PC-9 (cell line): ENCODE results near the gene PRIMA1. TPM values are rescaled to one million over a fixed set of nuclear protein-coding genes. Genes with fewer than 3 reads are reported as not detected.

Experiments used
- BruUV-seq: library from RNA; stranded (reverse); fragments of 400-500 nt; replicated peaks from 2 replicates; lab custom pipeline; 2021; lab: Mats Ljungman, UMichigan
- CTCF ChIA-PET: fragments of 300-600 bp; sonication (Branson Sonifier 250); formaldehyde crosslinking; loops from one replicate; lab custom pipeline; 2022; ENCODE audit warnings: antibody characterized with exemption; lab: Charles Lee
- POLR2A ChIA-PET: fragments of 300-600 bp; sonication (Branson Sonifier 250); formaldehyde crosslinking; loops from one replicate; lab custom pipeline; 2022; ENCODE audit warnings: antibody characterized with exemption; ENCODE audit not compliant: unreplicated experiment; lab: Charles Lee
- DNase-seq, 2 experiments: peaks; one replicate each; pipeline versions ENCODE4 v3.0.0 to v3.0.0-alpha.2; 2015 to 2022; ENCODE audit warnings: mixed read lengths in 1 of 2
- H2AFZ ChIP-seq: fragments of 200-600 bp; sonication (generic); 2 replicates; pipeline ENCODE4 v1.8.1; 2017; ENCODE audit warnings: antibody characterized with exemption
- H3F3A ChIP-seq: fragments of 200-600 bp; sonication (generic); 2 replicates; pipeline ENCODE4 v1.8.1; 2017; ENCODE audit warnings: antibody characterized with exemption, mild to moderate bottlenecking, low read depth; ENCODE audit not compliant: insufficient read depth
- H3K27ac ChIP-seq: fragments of 200-600 bp; sonication (generic); 2 replicates; pipeline ENCODE4 v1.6.1; 2016; ENCODE audit warnings: mixed run types
- H3K27me3 ChIP-seq: fragments of 200-600 bp; sonication (generic); 2 replicates; pipeline ENCODE4 v1.6.1; 2016; ENCODE audit warnings: low read depth, mixed run types; ENCODE audit not compliant: insufficient read depth
- H3K36me3 ChIP-seq: fragments of 200-600 bp; sonication (generic); 2 replicates; pipeline ENCODE4 v1.6.1; 2016; ENCODE audit warnings: low read depth, mixed run types
- H3K4me1 ChIP-seq: fragments of 200-600 bp; sonication (generic); replicated peaks from 2 replicates; pipeline ENCODE4 v1.6.1; 2016; ENCODE audit warnings: mixed run types; ENCODE audit not compliant: insufficient read depth
- H3K4me2 ChIP-seq: fragments of 200-600 bp; sonication (generic); 2 replicates; pipeline ENCODE4 v1.6.1; 2017; ENCODE audit warnings: mixed run types
- H3K4me3 ChIP-seq: fragments of 200-600 bp; sonication (generic); 2 replicates; pipeline ENCODE4 v1.6.1; 2016; ENCODE audit warnings: mixed run types
- H3K79me2 ChIP-seq: fragments of 200-600 bp; sonication (generic); 2 replicates; pipeline ENCODE4 v1.6.1; 2017; ENCODE audit warnings: low read depth, mixed run types
- H3K9me2 ChIP-seq: fragments of 200-600 bp; sonication (generic); 2 replicates; pipeline ENCODE4 v1.8.1; 2017; ENCODE audit warnings: mild to moderate bottlenecking; ENCODE audit not compliant: insufficient read depth
- H3K9me3 ChIP-seq: fragments of 200-600 bp; sonication (generic); 2 replicates; pipeline ENCODE4 v1.8.1; 2016; ENCODE audit warnings: low read depth; ENCODE audit not compliant: insufficient read depth
- H4K20me1 ChIP-seq: fragments of 200-600 bp; sonication (generic); 2 replicates; pipeline ENCODE4 v1.8.1; 2017; ENCODE audit not compliant: insufficient read depth
- EZH2 ChIP-seq: fragments of 200-600 bp; sonication (generic); IDR thresholded peaks from 2 replicates; pipeline ENCODE4 v1.8.0; 2017; ENCODE audit warnings: antibody characterized with exemption, low read depth
- intact Hi-C: fragments of 100-400 bp; cut with micrococcal nuclease; formaldehyde crosslinking; loops from one replicate; pipeline ENCODE4 v1.10.0; 2022; ENCODE audit not compliant: unreplicated experiment
- total RNA-seq: library from RNA; stranded (reverse); gene quantifications from 2 replicates; pipeline ENCODE4 v1.2.3, GENCODE V29; 2021
- TF ChIP-seq, protein P1 (sequence below): fragments of 200-600 bp; sonication (generic); conservative IDR thresholded peaks from 2 replicates; pipeline ENCODE4 v1.6.1; 2017; ENCODE audit warnings: mixed run types, antibody characterized with exemption, mild to moderate bottlenecking, moderate library complexity

Gene PRIMA1
- total RNA-seq, 1 experiment from 2014 or later, result not detected

DNA sequence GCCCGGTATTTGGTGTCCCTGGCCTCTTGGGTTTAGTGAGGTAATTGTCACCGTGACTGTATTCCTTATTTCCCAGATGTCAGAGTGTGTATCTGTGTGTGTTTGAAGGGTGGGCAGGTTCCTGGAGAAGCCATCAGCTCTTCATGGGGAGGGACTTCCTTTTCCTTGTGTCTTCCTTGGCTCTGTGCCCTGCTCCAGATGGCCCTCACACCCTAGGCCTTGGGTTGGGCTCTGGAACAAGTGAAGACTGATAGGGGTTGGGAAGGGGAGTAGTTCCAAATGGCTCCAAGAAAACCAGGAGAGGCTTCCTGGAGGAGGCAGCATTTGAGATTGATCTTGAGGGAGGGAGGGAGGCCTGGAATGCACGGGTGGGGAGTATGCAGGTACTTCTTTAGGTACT, 43.8 kb upstream of the PRIMA1 start:
- Histone ChIP-seq H3K4me2 (no peak overlapping the region), H3K79me2 (no peaks in the 10 kb centered on the region), H2AFZ (no peak overlapping the region), H3K27me3 (peaks cover 24% of the 10 kb centered on the region; the same call in 1 of the 2 replicates), H3K9me2 (no peaks in the 10 kb centered on the region), H3F3A (no peaks in the 10 kb centered on the region), H3K4me1 (no peaks in the 10 kb centered on the region), H3K9me3 (no peaks in the 10 kb centered on the region), H3K4me3 (no peak overlapping the region), H3K36me3 (no peaks in the 10 kb centered on the region), H3K27ac (no peak overlapping the region), H4K20me1 (no peaks in the 10 kb centered on the region)
- intact Hi-C loops, result no loop called here
- CTCF ChIA-PET, result no interaction called here
- BruUV-seq, result no TSS peak
- DNase-seq, result no peak
- POLR2A ChIA-PET, result no interaction called here
- TF ChIP-seq EZH2, result no peak
- TF ChIP-seq, protein P1, sequence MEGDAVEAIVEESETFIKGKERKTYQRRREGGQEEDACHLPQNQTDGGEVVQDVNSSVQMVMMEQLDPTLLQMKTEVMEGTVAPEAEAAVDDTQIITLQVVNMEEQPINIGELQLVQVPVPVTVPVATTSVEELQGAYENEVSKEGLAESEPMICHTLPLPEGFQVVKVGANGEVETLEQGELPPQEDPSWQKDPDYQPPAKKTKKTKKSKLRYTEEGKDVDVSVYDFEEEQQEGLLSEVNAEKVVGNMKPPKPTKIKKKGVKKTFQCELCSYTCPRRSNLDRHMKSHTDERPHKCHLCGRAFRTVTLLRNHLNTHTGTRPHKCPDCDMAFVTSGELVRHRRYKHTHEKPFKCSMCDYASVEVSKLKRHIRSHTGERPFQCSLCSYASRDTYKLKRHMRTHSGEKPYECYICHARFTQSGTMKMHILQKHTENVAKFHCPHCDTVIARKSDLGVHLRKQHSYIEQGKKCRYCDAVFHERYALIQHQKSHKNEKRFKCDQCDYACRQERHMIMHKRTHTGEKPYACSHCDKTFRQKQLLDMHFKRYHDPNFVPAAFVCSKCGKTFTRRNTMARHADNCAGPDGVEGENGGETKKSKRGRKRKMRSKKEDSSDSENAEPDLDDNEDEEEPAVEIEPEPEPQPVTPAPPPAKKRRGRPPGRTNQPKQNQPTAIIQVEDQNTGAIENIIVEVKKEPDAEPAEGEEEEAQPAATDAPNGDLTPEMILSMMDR, result no peak

DNA sequence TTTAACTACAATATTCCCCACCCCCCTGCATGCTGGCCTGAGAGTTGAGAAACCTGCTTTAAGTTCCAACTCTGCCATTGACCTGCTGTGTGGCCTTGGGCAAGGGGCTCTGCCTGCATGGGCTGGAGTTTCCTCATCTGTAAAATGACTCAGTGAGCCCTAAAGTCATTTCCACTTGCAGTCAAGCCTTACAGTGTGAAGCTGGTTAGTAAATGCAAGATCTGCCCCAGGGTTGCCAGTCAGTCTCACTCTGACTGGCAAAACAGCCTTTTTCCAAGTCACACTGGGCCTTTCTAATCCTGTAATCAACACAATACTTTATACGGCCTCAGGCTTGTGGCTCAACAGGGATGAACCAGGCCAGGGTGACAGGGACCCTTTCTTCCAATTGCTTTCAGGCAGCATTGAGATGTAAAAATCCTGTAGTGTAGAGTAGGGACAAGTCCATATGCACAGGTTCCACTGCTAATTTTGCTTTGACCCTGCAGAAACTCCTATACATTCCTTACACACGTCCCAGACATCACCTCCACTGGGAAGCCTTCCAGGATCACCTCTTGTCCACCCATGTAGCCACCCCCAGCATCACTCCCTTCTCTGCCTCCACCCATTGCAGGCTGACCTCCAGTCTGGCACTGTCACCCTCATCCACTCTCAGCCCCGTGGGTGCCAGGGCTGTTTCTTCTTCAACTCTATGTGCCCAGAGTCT, 42.6 kb upstream of the PRIMA1 start:
- Histone ChIP-seq H3K4me3 (no peak overlapping the region), H3K27ac (no peak overlapping the region), H3K27me3 (peaks cover 26% of the 10 kb centered on the region; the same call in 1 of the 2 replicates), H3K79me2 (no peaks in the 10 kb centered on the region), H3F3A (no peaks in the 10 kb centered on the region), H4K20me1 (no peaks in the 10 kb centered on the region), H3K36me3 (no peaks in the 10 kb centered on the region), H3K9me2 (no peaks in the 10 kb centered on the region), H3K4me1 (no peaks in the 10 kb centered on the region), H2AFZ (no peak overlapping the region), H3K9me3 (no peaks in the 10 kb centered on the region), H3K4me2 (no peak overlapping the region)
- no peak for TF ChIP-seq EZH2
- no peak for DNase-seq
- POLR2A ChIA-PET, result no interaction called here
- intact Hi-C loops, result no loop called here
- no TSS peak for BruUV-seq
- CTCF ChIA-PET, result no interaction called here

DNA sequence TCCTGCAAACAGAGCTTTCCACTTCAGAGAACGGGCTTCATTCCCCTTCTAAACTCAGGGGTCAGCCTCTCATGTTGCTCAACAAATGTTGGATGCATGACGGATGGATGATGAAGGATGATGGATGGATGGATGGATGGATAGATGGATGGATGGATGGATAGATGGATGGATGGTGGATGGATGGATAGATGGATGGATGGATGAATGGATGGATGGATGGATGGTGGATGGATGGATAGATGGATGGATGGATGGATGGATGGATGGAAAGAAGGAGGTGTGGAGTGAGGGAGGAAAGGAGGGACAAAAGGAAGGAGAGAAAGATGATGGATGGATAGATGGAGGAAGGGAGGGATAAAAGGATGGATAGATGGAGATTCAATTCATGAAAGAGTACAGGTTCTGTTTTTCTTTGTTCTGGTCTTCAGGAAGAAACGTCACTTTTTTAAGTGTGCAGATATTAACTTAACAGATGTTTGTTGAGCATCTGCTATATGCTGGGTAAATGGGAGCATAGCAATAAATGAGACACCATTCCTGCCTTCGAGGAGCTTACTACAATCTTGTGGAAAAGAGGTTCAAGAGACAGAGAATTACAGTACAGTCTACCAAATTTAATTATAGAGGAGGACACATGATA, 41.7 kb upstream of the PRIMA1 start:
- H3K27me3 ChIP-seq, result peaks cover 30% of the 10 kb centered on the region; the same call in 1 of the 2 replicates
- CTCF ChIA-PET, result no interaction called here
- H3K4me2 ChIP-seq, result no peak overlapping the region
- H3K9me3 ChIP-seq, result no peaks in the 10 kb centered on the region
- no TSS peak for BruUV-seq
- POLR2A ChIA-PET, result no interaction called here
- no peak overlapping the region for H2AFZ ChIP-seq
- H4K20me1 ChIP-seq, result no peaks in the 10 kb centered on the region
- H3K4me1 ChIP-seq, result no peaks in the 10 kb centered on the region
- no peaks in the 10 kb centered on the region for H3K79me2 ChIP-seq
- no peak for DNase-seq
- no peaks in the 10 kb centered on the region for H3F3A ChIP-seq
- H3K27ac ChIP-seq, result no peak overlapping the region
- no peak overlapping the region for H3K4me3 ChIP-seq
- no peaks in the 10 kb centered on the region for H3K36me3 ChIP-seq
- TF ChIP-seq EZH2, result no peak
- TF ChIP-seq, protein P1, result no peak
- intact Hi-C loops, result no loop called here
- no peaks in the 10 kb centered on the region for H3K9me2 ChIP-seq
